Pancreas (tissue), 10 donors: ENCODE data around the gene WNT3A. TPM values are rescaled to one million over a fixed set of nuclear protein-coding genes. Genes with fewer than 3 reads are reported as not detected.

Experiments used
- ATAC-seq, 4 donors: fragments of 200-7000 bp; cut with Tn5 transposase; one replicate each; pipeline versions ENCODE4 v1.8.0 to v1.9.1; 2020; ENCODE audit warnings: mild to moderate bottlenecking in 4 of 4, moderate library complexity in 4 of 4
- DNase-seq, 6 donors: peaks; one replicate each; pipeline ENCODE4 v3.0.0-alpha.2; 2020
- FAIRE-seq: peaks from 2 replicates; lab custom pipeline; 2012; peaks lifted over from hg19 to GRCh38; lab: Jason Lieb, UNC
- H3K27ac ChIP-seq, 4 donors: fragments of 200-600 bp; sonication (generic); 1 replicate in 3 of 4; 2 replicates in 1 of 4; pipeline versions ENCODE4 v1.5.0 to v1.8.0; 2020
- H3K27me3 ChIP-seq, 4 donors: fragments of 200-600 bp; one replicate each; pipeline ENCODE4 v1.8.0; 2021
- H3K36me3 ChIP-seq, 3 donors: fragments of 200-600 bp; sonication (generic) in 1 of 3; one replicate each; pipeline versions ENCODE4 v1.5.0 to v1.8.0; 2020 to 2021
- H3K4me1 ChIP-seq, 3 donors: fragments of 200-600 bp; one replicate each; pipeline ENCODE4 v1.8.0; 2021
- H3K4me3 ChIP-seq, 4 donors: fragments of 200-600 bp; sonication (generic) in 2 of 4; one replicate each; pipeline versions ENCODE4 v1.5.0 to v1.8.0; 2020 to 2021
- H3K9me3 ChIP-seq, 4 donors: fragments of 200-600 bp; one replicate each; pipeline ENCODE4 v1.8.0; 2021
- WGBS, 2 donors: extraction: QIAGEN DNeasy Blood & Tissue Kit; methylation state at CpG; one replicate each; pipeline ENCODE4 v1.1.7; 2013; 5-methylcytosine and 5-hydroxymethylcytosine counted together
- intact Hi-C, 3 donors: fragments of 100-400 bp; cut with DNase I; formaldehyde crosslinking; loops; one replicate each; pipeline versions ENCODE4 v1.11.1 to v1.14.2; 2022
- polyA plus RNA-seq, 2 donors: library from polyadenylated mRNA; stranded (reverse); fragments of 200-250 nt; gene quantifications; one replicate each; pipeline ENCODE4 v1.2.3, GENCODE V29; 2013
- total RNA-seq, 6 donors: library from RNA; stranded (reverse); fragmentation: NEBNext Ultra II Directional in 4 of 6; extraction: Animal tissue kit (Norgen Biotek cat#: 25700) in 4 of 6; gene quantifications; one replicate each; pipeline versions ENCODE4 v1.2.1 to v1.2.4, GENCODE V29; 2021 to 2023
- TF ChIP-seq, protein P1 (sequence below), 4 donors: fragments of 200-600 bp; sonication (generic) in 3 of 4; IDR thresholded peaks; one replicate each; pipeline versions ENCODE4 v1.5.0 to v1.8.0; 2021; ENCODE audit warnings: antibody characterized with exemption in 4 of 4
- donor health status: healthy with polysubstance abuse.
- donor health status: DM: no; HTN: no; CAD: no; lungs with moderate emphysema.
- donor health status: DM: no; HTN: no; CAD: no.
- donor health status: control.
- donor health status: control.
- donor health status: Bipolar disorder and iron deficiency.
- donor health status: DM: yes; HTN: yes; CAD: no.
- donor health status: DM: no; HTN: no; CAD: no.
- donor health status: DM: no; HTN: no; CAD: no.
- donor health status: DM: yes; HTN: yes; CAD: no.

The WNT3A gene
- total and polyA plus RNA-seq, 8 donors = 0.08 TPM; not detected in 7

- TF ChIP-seq, protein P1, sequence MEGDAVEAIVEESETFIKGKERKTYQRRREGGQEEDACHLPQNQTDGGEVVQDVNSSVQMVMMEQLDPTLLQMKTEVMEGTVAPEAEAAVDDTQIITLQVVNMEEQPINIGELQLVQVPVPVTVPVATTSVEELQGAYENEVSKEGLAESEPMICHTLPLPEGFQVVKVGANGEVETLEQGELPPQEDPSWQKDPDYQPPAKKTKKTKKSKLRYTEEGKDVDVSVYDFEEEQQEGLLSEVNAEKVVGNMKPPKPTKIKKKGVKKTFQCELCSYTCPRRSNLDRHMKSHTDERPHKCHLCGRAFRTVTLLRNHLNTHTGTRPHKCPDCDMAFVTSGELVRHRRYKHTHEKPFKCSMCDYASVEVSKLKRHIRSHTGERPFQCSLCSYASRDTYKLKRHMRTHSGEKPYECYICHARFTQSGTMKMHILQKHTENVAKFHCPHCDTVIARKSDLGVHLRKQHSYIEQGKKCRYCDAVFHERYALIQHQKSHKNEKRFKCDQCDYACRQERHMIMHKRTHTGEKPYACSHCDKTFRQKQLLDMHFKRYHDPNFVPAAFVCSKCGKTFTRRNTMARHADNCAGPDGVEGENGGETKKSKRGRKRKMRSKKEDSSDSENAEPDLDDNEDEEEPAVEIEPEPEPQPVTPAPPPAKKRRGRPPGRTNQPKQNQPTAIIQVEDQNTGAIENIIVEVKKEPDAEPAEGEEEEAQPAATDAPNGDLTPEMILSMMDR (IDR thresholded peaks at IDR 0.05) = no peak
- intact Hi-C loops = no loop called here
- Histone ChIP-seq H3K4me3 (no peak overlapping the region), H3K27me3 (no peaks in the 10 kb centered on the region), H3K27ac (no peak overlapping the region), H3K9me3 (no peaks in the 10 kb centered on the region), H3K4me1 (no peaks in the 10 kb centered on the region), H3K36me3 (no peaks in the 10 kb centered on the region)
- ATAC-seq (peak in 1 of 4 donors; percentile 31), FAIRE-seq (no peak), DNase-seq (peak in 1 of 6 donors; percentile 44)
- 32 to 43% methylated on average over 7 of the region's 7 CpGs for WGBS, 2 donors
Observed at GRCh38 chr1:228071839-228072657, 65.2 kb downstream of the WNT3A start.

GRCh38 chr1:228072658-228073043 lies 65.9 kb downstream of the WNT3A start:
- 45 to 61% methylated on average over 5 of the region's 5 CpGs for WGBS, 2 donors

DNA sequence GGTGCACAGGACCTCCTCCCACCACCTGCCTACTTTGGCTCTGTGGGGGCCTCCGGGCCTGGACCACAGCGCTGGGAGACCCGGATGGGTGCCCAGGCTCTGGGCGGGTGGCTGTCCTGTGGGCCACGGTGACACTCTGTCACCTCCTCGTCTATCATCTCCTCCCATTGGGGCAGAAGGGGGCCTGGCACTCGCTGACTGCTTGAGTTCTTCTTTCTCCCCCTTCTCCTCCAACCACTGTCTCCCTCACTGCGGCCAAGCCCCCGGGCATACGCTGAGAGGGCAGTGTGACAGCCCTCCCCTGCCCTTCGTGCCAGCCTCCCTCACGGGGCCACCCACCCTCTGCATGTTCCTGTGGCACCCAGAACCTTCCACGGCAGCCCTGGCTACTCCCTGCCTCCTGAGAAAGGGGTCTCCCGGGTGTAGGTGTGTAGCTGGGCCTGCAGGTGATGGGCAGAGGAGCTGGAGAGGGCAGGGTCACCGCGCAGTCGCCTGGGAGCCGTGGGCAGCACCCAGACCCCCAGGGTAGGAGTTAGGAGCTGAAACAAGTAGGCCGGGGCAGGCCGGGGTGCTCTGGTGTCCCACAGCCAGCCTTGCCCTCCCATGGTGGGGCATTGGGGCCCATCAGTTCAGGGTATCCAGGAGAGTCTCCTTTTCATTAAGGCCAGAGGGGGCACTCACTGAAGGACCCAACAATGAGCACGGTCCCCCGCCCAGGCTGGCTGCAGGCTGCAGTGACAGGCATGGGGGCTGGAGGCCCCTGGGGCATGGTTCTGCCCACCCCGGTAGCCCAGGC lies 66.5 kb downstream of the WNT3A start:
- FAIRE-seq (no peak), ATAC-seq (no peak), DNase-seq (peak in 1 of 6 donors; percentile 49)
- no peak overlapping the region for H3K4me3 ChIP-seq
- no peaks in the 10 kb centered on the region for H3K9me3 ChIP-seq
- no peaks in the 10 kb centered on the region for H3K27me3 ChIP-seq
- WGBS, 2 donors = 63 to 66% methylated on average over 20 to 23 of the region's 23 CpGs
- TF ChIP-seq, protein P1 (IDR thresholded peaks at IDR 0.05) = no peak
- H3K36me3 ChIP-seq = no peaks in the 10 kb centered on the region
- H3K27ac ChIP-seq = no peak overlapping the region
- intact Hi-C loops = no loop called here
- H3K4me1 ChIP-seq = no peaks in the 10 kb centered on the region

More at GRCh38 chr1:228072658-228073043, 65.9 kb downstream of the WNT3A start:
- H3K36me3 ChIP-seq = no peaks in the 10 kb centered on the region
- FAIRE-seq = no peak
- H3K4me1 ChIP-seq = no peaks in the 10 kb centered on the region
- TF ChIP-seq, protein P1 (IDR thresholded peaks at IDR 0.05) = no peak
- DNase-seq = peak in 1 of 6 donors; percentile 49
- no peaks in the 10 kb centered on the region for H3K9me3 ChIP-seq
- no peaks in the 10 kb centered on the region for H3K27me3 ChIP-seq
- intact Hi-C loops = no loop called here
- peak in 1 of 4 donors; percentile 6 for ATAC-seq
- no peak overlapping the region for H3K27ac ChIP-seq
- H3K4me3 ChIP-seq = no peak overlapping the region

DNA sequence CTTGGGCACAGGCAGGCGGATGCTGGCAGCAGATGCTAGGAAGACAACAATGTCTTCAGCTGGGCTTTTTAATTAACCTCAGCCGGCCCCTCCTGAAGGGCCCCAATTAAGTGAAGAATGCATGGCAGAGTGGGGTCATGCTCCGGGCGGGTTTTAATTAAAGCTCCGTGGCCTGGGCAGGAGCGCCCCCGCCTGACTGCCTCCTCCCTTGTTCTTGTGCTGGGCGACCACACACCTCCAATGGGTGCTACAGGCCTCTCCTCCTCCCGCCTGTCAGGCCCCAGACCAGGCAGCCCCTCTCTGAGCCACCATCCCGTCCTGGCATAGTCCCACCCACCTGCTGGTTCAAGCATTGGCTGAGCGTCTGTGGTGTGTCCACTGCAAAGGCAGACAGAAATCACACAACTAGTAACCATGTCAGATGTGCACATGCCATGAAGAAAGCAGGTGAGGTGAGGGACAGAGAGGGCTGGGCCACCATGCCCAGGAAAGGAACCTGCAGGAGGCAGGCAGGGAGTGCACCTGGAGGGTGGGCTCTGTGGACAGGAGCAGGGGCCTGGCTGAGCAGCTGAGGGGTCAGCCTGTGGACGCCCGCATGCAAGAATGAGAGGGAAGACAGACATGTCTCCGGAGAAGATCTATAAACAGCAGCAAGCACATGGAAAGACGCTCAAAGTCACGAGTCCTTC lies 67.2 kb downstream of the WNT3A start:
- WGBS, 2 donors = 58 to 62% methylated on average over 15 to 16 of the region's 16 CpGs
- TF ChIP-seq, protein P1 (IDR thresholded peaks at IDR 0.05) = no peak
- H3K4me3 ChIP-seq = no peak overlapping the region
- H3K36me3 ChIP-seq = no peaks in the 10 kb centered on the region
- no peaks in the 10 kb centered on the region for H3K9me3 ChIP-seq
- no peaks in the 10 kb centered on the region for H3K27me3 ChIP-seq
- FAIRE-seq = no peak
- peak in 1 of 6 donors; percentile 55 for DNase-seq
- no peak overlapping the region for H3K27ac ChIP-seq
- peak in 3 of 4 donors; percentile 5 to 47 (median 23) for ATAC-seq
- intact Hi-C loops = no loop called here
- no peaks in the 10 kb centered on the region for H3K4me1 ChIP-seq
